ENCODE measurements around the gene FITM1.

FITM1 gene

DNA sequence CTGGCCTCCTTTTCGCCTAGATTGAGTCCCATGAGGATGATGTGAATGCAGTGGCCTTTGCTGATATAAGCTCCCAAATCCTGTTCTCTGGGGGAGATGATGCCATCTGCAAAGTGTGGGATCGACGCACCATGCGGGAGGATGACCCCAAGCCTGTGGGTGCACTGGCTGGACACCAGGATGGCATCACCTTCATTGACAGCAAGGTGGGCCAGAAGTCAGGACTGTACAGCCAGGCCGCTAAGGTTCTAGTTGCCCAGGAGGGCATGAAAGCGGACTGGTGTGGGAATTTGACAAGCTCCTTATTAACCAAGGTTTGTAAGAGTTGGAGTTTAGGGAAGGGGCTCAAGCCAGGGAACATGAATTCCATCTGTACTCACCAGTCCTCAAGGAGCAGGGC lies 10.8 kb upstream of the FITM1 start:
- DNase-seq (ENCODE audit: low read depth): no peak

DNA sequence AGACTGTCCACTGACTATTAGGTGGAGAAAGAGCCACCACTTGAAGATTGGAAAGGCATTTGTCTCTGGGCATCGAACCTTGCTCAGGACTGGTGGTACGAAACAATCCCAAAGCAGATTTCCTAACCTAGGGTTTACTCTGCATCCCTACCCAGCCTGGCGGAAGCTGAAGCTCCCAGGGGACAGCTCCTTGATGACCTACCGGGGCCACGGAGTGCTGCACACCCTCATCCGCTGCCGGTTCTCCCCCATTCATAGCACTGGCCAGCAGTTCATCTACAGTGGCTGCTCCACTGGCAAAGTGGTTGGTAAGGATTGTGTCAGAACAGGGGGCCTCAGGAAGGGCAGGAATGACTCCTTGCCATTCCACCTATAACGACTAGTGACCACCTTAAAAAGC lies 9.2 kb upstream of the FITM1 start:
- DNase-seq (ENCODE audit: low read depth): no peak

DNA sequence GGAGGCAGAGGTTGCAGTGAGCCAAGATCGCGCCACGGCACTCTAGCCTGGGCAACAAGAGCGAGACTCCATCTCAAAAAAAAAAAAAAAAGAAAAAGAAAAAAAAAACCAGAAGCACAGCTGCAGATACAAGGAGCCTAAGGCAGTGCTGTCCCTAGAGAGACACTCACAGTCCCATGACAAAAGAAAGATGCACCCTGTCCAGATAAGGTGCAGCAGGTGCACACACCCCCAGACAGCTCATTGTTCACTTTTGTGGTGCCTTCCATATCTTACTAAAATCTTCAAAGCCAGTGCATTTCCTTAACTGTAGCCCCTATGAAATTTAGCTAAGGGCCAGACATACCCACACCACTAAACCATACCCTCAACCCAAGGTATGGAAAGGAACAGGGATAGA lies 8.0 kb upstream of the FITM1 start:
- DNase-seq (ENCODE audit: low read depth): no peak

DNA sequence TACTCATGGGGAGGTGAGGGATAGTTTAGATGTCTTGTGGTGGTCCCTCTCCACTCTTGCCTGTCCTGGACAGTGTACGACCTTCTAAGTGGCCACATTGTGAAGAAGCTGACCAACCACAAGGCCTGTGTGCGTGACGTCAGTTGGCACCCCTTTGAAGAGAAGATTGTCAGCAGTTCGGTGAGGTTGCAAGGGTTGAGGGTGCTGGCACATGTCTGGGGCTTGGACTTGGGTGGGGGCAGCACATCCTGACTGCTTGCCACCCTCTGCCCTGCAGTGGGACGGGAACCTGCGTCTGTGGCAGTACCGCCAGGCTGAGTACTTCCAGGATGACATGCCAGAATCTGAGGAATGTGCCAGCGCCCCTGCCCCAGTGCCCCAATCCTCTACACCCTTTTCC lies 7.6 kb upstream of the FITM1 start:
- no peak for DNase-seq (ENCODE audit: low read depth)

DNA sequence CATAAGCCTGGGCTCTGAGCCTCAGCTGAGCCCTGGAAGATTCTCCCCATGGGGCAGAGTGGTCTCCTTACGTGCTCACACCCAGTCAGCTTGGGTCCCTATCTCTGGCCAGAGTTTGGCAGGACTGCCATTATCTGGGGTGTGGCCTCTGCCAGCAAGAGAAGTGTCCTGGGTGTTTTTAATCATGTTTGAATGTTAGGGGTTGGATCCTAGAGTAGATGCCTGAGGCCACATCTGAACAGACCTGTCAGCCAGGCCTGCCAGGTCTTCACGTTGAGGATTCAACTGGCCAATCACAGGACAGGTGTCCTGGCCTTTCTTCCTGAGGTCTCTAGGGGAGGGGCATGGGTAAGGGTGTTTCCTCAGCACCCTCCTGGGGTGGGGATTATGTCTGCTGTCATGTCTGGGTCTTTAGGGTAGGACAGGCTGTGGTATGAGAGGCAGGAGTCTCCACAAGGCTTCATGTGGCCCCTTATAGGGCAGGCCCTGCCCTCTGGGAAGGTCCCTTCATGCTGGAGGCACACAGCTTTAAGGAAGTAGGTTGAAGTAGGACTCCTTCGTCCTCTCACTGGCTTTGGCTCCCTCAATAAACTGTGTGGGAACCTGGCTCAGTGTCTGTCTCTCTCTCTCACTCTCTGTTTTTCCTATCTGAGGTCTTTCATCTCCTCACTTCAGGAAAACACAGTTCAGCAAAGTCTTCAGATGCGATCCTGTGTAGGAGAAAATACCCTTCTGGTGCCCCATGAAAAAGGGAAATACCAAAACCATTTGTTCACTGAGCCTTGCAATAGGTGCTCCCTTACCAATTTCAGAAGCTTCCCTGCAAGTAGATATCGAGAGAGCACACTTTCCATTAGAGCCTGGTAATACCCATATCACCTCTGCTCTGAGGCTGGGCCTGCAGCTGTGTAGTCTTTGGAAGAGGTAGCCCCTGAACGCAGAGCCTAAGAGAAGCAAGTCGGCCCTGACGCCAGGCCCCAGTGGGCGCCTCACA lies 6.7 kb upstream of the FITM1 start:
- DNase-seq (ENCODE audit: low read depth): no peak

DNA sequence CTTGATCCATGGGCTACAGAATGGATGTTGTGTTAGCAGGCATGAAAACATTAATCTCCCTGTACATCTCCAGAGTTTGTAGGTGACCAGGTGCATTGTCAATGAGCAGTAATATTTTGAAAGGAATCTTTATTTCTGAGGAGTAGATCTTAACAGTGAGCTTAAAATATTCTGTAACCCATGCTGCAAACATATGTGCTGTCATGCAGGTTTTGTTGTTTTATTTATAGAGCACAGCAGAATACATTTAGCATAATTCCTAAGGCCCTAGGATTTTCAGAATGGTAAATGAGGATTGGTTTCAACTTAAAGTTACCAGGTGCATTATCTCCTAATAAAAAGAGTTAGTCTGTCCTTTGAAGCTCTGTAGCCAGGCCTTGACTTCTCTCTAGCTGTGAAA lies 3.5 kb upstream of the FITM1 start:
- no peak for DNase-seq (ENCODE audit: low read depth)

DNA sequence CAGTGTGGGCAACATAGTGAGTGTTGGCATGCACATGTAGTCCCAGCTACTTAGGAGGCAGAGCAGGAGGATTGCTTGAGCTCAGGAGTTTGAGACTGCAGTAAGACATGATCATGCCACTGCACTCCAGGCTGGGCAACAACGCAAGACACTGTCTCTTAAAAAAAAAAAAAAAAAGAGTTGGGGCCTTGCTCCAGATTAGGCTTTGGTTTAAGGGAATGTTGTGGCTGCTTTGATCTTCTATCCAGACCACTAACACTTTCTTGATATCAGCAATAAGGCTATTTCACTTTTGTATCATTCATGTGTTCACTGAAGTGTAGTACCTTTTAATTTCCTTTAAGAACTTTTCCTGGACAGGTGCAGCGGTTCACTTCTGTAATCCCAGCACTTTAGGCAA lies 2.8 kb upstream of the FITM1 start:
- no peak for DNase-seq (ENCODE audit: low read depth)

DNA sequence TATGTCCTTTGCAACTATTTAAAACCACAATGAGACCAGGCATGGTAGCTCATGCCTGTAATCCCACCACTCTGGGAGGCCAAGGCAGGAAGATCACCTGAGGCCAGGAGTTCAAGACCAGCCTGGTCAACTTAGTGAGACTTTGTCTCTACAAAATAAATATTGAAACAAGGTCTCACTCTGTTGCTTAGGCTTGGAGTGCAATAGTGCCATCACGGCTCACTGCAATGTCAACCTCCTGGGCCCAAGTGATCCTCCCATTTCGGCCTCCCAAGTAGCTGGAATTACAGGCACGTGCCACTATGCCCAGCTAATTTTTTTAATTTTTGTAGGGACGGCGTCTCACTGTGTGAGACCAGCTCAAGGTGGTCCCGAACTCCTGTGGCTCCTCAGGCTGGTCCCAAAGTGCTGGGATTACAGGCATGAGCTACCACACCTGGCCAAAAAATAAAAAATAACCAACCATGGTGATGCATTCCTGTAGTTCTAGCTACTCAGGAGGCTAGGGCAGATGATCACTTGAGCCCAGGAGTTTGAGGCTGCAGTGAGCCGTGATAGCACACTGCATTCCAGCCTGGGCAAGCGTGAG lies 955 bp upstream of the FITM1 start:
- DNase-seq (ENCODE audit: low read depth): no peak

DNA sequence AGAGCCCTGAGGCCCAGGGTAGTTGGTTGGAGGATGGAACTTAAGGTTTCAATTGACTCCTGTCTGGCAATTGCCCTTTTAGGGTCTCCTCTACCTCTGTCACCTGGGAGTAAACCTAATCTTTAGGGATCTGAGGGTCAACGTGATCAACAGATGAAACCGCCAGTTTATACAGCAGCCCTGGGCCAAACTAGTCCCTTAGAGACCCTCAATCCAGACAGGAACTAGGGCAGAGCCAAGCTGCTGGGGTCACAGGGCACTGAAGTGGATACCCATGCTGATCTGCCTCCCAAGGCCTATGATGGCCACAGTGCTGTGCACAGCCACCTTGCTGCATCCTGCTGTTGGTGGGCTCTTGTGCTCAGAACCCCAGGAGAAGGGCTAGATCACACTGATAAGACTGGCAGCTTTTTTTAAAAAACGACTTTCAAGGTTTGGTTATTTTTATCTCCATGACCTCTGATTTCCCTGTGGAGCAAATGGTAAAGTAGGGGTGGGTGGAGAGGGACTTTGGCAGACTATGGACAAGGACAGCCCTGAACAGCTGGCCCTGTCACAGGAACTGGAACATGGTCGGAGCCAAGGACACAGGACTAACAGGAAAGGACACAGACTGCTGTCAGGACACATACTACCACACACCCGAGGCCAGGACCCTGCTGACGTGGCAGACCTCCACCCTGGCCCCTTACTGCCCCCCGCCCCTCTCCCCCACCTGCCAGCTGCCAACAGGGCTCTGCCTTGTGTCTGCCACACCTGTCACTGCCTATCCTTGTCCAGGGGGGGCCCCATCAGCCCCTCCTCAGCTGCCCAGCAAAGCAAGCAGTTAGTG lies 474 bp downstream of the FITM1 start:
- DNase-seq (ENCODE audit: low read depth): no peak

DNA sequence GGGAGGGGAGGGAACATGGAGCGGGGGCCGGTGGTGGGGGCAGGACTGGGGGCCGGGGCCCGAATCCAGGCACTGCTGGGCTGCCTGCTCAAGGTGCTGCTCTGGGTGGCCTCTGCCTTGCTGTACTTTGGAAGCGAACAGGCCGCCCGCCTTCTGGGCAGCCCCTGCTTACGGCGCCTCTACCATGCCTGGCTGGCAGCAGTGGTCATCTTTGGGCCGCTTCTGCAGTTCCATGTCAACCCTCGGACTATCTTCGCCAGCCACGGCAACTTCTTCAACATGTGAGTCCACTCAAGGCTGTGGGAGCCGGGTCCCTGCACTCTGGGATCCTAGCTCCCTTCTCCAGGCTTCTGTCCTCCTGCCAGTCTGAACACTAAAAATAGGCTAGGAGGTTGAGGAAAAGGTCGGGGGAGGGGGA lies 1.1 kb downstream of the FITM1 start:
- DNase-seq (ENCODE audit: low read depth): no peak

DNA sequence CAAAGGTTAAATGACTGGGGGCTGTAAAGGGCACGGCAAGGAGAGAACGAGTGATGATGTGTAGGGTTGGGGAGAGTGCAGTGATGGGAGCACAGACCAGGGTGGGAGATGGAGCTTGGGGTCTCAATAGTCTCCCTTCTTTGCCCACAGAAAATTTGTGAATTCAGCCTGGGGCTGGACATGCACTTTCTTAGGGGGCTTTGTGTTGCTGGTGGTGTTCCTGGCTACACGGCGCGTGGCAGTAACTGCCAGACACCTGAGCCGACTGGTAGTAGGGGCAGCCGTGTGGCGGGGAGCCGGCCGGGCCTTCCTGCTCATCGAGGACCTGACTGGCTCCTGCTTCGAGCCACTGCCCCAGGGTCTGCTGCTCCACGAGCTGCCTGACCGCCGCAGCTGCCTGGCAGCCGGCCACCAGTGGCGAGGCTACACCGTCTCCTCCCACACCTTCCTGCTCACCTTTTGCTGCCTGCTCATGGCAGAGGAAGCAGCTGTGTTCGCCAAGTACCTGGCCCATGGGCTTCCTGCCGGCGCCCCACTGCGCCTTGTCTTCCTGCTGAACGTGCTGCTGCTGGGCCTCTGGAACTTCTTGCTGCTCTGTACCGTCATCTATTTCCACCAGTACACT lies 1.7 kb downstream of the FITM1 start:
- DNase-seq (ENCODE audit: low read depth): no peak

DNA sequence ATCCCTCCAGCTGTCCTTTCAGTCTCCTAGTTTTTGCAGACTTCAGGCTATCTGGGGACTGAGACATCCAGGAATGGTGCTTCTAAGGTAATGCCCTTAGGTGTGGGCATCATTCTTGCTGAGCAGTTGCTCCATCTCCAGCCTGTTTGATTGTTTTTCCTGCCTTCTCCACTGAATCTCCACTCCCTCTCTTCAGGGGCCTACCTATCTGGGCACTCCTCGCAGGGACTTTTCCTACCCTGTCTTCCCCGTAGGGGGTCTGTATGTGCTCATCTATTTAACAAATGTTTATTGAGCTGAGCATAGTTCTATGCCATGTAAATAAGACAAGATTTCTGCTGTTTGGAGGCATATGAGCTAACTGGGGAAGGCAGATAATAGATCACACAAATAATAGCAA lies 2.5 kb downstream of the FITM1 start:
- no peak for DNase-seq (ENCODE audit: low read depth)

DNA sequence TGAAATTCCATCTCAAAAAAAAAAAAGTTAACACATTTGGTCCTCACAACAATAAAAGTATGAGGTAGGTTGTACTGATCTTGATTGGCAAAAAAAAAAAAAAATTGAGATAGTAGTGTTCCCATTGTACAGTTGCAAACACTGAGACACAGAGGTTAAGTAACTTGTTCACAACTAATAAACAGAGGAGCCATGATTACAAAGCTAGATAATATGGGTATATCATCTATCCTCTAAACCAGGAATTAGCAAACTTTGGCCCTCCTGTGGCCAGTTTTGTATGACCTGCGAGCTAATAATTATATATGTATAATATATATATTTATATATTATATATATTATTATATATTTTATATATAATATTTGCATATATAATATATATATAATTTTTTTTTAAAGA lies 3.3 kb downstream of the FITM1 start:
- DNase-seq (ENCODE audit: low read depth): no peak

DNA sequence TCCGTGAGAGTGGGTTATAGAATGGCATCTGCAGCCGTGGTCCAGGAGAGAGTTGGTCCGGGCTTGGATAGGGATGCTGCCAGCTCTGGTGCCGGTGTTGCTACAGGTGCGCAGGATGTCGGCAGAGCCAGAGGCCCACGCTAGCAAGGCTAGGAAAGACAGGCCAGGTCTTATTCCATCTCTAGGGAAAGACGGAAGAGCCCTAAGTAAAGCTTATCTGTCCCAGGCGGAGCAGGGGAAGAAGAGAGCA lies 5.0 kb downstream of the FITM1 start:
- DNase-seq (ENCODE audit: low read depth): no peak

DNA sequence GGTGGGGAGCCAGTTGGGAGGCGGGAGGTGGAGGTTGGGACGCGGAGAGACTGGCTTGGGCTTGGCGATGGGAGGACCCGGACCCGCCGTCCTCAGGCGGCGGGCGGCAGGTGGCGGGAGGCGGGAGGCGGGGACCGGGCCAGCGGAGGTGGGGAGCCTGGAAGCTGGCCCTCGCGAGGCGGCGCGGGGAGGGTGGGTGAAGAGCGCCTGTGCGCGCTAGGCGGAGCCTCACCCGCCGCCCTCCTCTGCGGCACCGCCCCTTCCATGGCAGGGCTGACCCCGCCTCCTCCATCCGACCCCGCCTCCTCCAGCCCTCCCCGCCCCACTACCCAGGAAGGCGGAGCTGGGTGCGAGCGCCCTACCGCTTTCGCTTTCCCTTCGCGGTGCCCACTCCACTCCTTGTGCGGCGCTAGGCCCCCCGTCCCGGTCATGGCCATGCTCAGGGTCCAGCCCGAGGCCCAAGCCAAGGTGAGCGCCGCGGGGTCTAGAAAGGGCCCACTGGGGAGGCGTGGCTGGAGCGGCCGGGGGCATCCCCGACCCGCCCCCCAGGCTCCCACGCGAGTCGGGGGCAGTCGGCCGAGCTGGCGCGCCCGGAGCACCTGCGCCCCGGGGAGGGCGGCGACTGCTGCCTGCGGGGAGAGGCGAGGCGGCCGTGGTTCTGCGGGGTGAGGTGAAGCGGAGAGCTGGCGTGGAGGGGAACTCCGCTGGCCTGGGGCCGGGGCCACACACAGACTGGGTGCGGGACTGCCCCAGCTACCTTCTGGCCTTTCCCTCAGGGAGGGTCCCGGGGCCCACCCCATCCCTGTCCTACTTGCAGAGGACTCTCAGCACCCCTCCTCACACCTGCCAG lies 5.6 kb downstream of the FITM1 start, which contains the start of gene PSME1:
PSME1 (plus strand) TSS at position 361 of the 850 bp plus-strand sequence; CDS start at position 430, 69 bp downstream.
- DNase-seq (ENCODE audit: low read depth): peak; percentile 93

DNA sequence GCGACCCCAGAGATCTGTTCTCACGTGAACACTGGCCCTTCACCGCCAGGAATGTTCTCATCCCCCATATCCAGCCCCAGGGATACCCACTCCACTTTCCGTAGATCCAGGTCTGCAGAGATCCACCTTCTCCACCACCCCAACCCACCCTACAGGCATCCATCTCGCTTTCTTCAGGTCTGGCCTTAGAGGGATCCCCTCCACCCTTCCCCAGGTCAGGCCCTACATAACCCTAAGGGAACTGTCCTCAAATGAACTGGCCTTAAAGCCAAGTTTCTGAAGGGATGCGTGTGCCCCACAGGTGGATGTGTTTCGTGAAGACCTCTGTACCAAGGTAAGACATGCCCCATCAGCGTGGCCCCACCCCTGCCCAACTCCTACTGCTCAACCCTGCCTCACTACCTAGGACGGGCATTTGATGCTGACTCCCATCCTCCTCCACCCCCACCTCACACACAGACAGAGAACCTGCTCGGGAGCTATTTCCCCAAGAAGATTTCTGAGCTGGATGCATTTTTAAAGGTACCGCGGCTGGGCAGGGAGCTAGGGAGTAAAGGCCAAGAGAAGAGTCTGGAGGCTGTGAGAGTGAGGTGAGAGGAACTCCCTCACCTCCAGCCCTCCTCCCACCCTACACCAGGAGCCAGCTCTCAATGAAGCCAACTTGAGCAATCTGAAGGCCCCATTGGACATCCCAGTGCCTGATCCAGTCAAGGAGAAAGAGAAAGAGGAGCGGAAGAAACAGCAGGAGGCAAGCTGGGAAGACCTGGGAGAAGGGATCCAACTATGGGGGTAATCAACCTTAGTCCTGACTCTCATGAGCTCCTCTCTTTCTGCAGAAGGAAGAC lies 6.4 kb downstream of the FITM1 start:
- DNase-seq (ENCODE audit: low read depth): no peak

DNA sequence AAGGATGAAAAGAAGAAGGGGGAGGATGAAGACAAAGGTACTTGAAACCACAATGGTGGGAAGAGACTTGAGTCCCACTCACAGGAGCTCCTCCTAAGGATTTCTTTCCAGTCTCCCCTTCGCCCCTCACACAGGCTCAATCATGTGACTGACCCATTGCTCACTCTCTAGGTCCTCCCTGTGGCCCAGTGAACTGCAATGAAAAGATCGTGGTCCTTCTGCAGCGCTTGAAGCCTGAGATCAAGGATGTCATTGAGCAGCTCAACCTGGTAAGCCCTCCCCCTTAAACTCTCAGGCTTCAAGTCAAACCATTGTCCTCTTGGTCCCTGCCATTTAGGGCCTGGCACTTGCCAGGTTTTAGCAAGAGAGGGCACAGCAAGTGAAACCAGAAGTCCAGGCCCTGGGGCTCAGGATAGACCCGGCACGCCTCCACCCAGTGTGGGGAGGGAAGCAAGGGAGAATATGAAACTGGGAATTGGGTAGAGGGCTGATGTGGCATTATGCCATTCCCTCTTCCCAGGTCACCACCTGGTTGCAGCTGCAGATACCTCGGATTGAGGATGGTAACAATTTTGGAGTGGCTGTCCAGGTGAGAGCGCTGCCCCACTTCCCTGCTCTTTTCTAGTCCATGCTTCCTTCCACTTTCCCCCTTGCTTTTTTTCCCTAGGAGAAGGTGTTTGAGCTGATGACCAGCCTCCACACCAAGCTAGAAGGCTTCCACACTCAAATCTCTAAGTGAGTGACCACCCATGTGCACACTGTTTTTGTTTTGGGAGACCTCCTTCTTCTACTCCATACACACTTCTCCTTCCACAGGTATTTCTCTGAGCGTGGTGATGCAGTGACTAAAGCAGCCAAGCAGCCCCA lies 7.3 kb downstream of the FITM1 start:
- DNase-seq (ENCODE audit: low read depth): no peak

DNA sequence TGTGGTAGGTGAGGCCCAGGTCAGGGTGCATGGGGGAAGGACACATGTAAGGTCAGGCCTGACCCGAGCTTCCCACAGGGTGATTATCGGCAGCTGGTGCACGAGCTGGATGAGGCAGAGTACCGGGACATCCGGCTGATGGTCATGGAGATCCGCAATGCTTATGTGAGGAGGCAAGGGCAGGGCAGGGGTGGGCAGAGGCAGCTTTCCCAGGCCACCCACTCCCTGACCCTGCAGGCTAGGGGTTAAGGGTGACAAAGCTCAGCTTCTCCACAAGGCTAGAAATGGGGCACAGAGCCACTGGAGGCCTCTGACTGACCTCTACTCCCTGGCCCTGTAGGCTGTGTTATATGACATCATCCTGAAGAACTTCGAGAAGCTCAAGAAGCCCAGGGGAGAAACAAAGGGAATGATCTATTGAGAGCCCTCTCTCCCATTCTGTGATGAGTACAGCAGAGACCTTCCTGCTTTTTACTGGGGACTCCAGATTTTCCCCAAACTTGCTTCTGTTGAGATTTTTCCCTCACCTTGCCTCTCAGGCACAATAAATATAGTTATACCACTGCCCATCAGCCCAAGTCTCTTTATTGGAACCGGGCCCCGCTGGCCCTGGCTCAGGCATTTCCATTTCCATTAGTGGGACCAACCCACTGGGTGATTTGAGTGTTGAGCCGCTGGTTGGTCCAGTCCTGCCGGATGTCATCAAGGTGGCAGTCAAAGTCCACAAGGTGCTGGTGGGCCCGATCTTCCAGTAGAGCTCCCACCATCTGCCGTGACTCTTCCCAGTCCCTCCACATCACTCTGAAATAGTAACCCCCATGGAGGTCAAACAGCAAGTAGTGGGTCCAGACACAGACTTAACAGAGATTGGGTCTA lies 8.2 kb downstream of the FITM1 start:
- DNase-seq (ENCODE audit: low read depth): no peak
